BE2C (cell line): ENCODE measurements around the gene TMEM267.
"Not testable (repeated sequence)": the region's sequence is repeated elsewhere in the genome, so short reads cannot be mapped to it uniquely, and the experiment has no call there.

ENCODE experiments used
- DNase-seq: peaks from one replicate; pipeline ENCODE4 v3.0.0-alpha.2; 2020
- H3K27me3 ChIP-seq: fragments of 250-450 bp; sonication (Bioruptor Pico); 2 replicates; pipeline ENCODE4 v1.5.1; 2020; ENCODE audit warnings: mild to moderate bottlenecking
- H3K36me3 ChIP-seq: fragments of 250-450 bp; sonication (Bioruptor Pico); 2 replicates; pipeline ENCODE4 v1.5.1; 2020; ENCODE audit warnings: mild to moderate bottlenecking
- H3K4me1 ChIP-seq: fragments of 250-450 bp; sonication (Bioruptor Pico); 2 replicates; pipeline ENCODE4 v1.5.1; 2020
- H3K4me3 ChIP-seq: 2 replicates; pipeline ENCODE4 v1.5.1; 2011; ENCODE audit warnings: low read depth, low read length
- H3K9me3 ChIP-seq: fragments of 250-450 bp; sonication (Bioruptor Pico); 2 replicates; pipeline ENCODE4 v1.5.1; 2020
- TF ChIP-seq, protein P1 (sequence below): IDR thresholded peaks from 2 replicates; pipeline ENCODE4 v1.5.1; 2012; ENCODE audit warnings: mild to moderate bottlenecking, low read depth, low read length

TMEM267 gene

DNA sequence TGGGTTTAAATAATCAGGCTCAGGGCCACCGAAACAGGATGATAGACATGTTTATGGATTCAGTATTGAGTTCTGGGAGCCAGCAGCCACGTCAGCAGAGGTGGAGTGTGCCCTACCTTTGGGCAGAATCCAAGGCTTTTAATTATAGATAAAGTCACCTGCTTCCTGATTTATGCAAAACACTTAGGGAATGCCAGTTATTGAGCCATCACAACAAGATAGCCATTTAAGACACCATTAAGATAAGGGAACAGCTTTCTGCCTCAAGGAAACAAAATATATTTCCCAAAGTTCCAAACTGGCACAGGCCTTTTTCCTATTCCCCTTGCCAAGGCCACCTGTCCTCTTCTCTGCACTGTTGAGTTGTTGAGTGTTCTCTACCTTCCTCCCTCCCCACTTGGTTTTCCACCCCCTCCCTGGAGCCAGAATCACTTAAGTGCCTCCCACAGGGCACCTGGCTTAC is 73.8 kb downstream of the TMEM267 start:
- TF ChIP-seq, protein P1, sequence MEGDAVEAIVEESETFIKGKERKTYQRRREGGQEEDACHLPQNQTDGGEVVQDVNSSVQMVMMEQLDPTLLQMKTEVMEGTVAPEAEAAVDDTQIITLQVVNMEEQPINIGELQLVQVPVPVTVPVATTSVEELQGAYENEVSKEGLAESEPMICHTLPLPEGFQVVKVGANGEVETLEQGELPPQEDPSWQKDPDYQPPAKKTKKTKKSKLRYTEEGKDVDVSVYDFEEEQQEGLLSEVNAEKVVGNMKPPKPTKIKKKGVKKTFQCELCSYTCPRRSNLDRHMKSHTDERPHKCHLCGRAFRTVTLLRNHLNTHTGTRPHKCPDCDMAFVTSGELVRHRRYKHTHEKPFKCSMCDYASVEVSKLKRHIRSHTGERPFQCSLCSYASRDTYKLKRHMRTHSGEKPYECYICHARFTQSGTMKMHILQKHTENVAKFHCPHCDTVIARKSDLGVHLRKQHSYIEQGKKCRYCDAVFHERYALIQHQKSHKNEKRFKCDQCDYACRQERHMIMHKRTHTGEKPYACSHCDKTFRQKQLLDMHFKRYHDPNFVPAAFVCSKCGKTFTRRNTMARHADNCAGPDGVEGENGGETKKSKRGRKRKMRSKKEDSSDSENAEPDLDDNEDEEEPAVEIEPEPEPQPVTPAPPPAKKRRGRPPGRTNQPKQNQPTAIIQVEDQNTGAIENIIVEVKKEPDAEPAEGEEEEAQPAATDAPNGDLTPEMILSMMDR = no peak
- no peaks in the 10 kb centered on the region for H3K4me1 ChIP-seq
- no peaks in the 10 kb centered on the region for H3K27me3 ChIP-seq
- H3K4me3 ChIP-seq = no peak overlapping the region
- no peaks in the 10 kb centered on the region for H3K9me3 ChIP-seq
- H3K36me3 ChIP-seq = no peaks in the 10 kb centered on the region
- no peak for DNase-seq

GRCh38 chr5:43402524-43403066 is 81.1 kb downstream of the TMEM267 start:
- DNase-seq, H3K4me1 ChIP-seq, H3K27me3 ChIP-seq, H3K36me3 ChIP-seq, H3K9me3 ChIP-seq: not testable (repeated sequence)
- peak overlapping the region; percentile 53 for H3K4me3 ChIP-seq

DNA sequence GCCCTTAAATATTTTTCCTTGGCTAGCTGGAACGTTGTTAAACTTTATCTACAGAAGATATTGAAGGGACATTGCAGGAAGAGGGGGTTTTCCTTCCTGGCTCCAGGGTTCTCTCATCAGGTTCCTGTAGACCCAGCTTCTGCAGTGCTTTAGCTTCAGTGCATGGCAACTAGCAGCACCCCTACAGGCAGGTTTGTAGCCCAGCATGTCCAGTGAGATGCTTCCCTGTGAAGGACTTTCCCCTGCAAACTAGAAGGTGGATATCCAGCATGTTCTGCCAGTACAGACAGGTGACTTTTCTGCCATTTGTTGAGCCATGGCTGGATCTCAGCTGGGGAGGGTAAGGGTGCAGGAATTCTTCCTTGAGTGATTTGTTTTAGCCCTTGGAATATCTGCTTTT is 81.8 kb downstream of the TMEM267 start:
- no peak for DNase-seq

GRCh38 chr5:43400082-43400481 is 83.6 kb downstream of the TMEM267 start:
- H3K4me3 ChIP-seq = no peak overlapping the region
- DNase-seq = no peak
- TF ChIP-seq, protein P1 = peak; percentile 25
- H3K9me3 ChIP-seq = no peaks in the 10 kb centered on the region
- H3K36me3 ChIP-seq = no peaks in the 10 kb centered on the region
- H3K4me1 ChIP-seq = no peaks in the 10 kb centered on the region
- peaks cover 23% of the 10 kb centered on the region for H3K27me3 ChIP-seq

More for the DNA sequence above, 81.8 kb downstream of the TMEM267 start:
- TF ChIP-seq, protein P1 = peak; percentile 62
- peaks cover 14% of the 10 kb centered on the region for H3K27me3 ChIP-seq
- no peaks in the 10 kb centered on the region for H3K9me3 ChIP-seq
- no peaks in the 10 kb centered on the region for H3K4me1 ChIP-seq
- no peak overlapping the region; the same call in 1 of the 2 replicates for H3K4me3 ChIP-seq
- no peaks in the 10 kb centered on the region for H3K36me3 ChIP-seq

- Histone ChIP-seq H3K36me3 (no peaks in the 10 kb centered on the region), H3K4me3 (no peak overlapping the region), H3K9me3 (no peaks in the 10 kb centered on the region), H3K27me3 (peaks cover 18% of the 10 kb centered on the region), H3K4me1 (no peaks in the 10 kb centered on the region)
- TF ChIP-seq, protein P1 = no peak
- DNase-seq = peak; percentile 24
These were observed 86.8 kb downstream of the TMEM267 start for GRCh38 chr5:43396762-43397304.
